ENCODE measurements around the gene ARHGEF2.

GRCh38 chr1:155932487-155932886 is 45.9 kb downstream of the ARHGEF2 start:
- TF ChIP-seq YY1 (IDR thresholded peaks at IDR 0.05; ENCODE audit: extremely low read depth, insufficient replicate concordance, low read depth, low read length) (no peak), EZH2 (IDR thresholded peaks at IDR 0.05) (no peak), POLR2A (IDR thresholded peaks at IDR 0.05; ENCODE audit: borderline replicate concordance, extremely low read depth, insufficient read depth, insufficient read length) (no peak), SIN3A (IDR thresholded peaks at IDR 0.05; ENCODE audit: low read depth) (no peak), EZH2phosphoT487 (IDR thresholded peaks at IDR 0.05; ENCODE audit: borderline replicate concordance) (no peak), REST (IDR thresholded peaks at IDR 0.05; ENCODE audit: low read depth) (no peak), EGR1 (IDR thresholded peaks at IDR 0.05; ENCODE audit: low read depth) (no peak), FOSL1 (IDR thresholded peaks at IDR 0.05; ENCODE audit: low read depth) (no peak), CEBPB (IDR thresholded peaks at IDR 0.05; ENCODE audit: low read depth) (no peak), POLR2AphosphoS5 (IDR thresholded peaks at IDR 0.05; ENCODE audit: low read depth, low read length) (no peak), SP1 (IDR thresholded peaks at IDR 0.05; ENCODE audit: low read depth) (no peak)
- TF ChIP-seq, protein P1, sequence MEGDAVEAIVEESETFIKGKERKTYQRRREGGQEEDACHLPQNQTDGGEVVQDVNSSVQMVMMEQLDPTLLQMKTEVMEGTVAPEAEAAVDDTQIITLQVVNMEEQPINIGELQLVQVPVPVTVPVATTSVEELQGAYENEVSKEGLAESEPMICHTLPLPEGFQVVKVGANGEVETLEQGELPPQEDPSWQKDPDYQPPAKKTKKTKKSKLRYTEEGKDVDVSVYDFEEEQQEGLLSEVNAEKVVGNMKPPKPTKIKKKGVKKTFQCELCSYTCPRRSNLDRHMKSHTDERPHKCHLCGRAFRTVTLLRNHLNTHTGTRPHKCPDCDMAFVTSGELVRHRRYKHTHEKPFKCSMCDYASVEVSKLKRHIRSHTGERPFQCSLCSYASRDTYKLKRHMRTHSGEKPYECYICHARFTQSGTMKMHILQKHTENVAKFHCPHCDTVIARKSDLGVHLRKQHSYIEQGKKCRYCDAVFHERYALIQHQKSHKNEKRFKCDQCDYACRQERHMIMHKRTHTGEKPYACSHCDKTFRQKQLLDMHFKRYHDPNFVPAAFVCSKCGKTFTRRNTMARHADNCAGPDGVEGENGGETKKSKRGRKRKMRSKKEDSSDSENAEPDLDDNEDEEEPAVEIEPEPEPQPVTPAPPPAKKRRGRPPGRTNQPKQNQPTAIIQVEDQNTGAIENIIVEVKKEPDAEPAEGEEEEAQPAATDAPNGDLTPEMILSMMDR (IDR thresholded peaks at IDR 0.05 in 2 of 3, conservative IDR thresholded peaks at IDR 0.05 in 1 of 3; ENCODE audit: borderline replicate concordance in 1 of 3, insufficient read depth in 1 of 3, low read depth in 2 of 3, low read length in 2 of 3): no peak
